ENCODE data around the gene ZEB1.

DNA sequence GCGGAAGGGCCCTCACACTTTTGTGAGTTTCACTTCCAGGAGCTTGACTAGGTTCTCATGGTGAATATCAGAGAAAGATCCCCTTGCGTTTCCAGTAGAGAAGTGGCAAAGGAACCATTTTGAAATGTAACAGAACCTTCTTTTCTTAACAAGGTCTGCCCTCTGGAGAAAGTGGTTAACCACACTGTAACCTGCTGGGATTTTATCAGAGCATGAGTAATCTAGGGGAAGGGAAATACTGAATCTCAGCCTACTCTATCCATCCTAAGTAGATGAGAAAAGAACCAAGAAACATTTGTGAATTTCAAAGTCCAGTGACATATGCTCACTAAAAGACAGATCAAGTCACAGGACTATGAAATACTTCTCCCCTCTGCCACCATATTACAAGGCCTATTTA is 235.5 kb downstream of the ZEB1 start:
- TF ChIP-seq, protein P1, sequence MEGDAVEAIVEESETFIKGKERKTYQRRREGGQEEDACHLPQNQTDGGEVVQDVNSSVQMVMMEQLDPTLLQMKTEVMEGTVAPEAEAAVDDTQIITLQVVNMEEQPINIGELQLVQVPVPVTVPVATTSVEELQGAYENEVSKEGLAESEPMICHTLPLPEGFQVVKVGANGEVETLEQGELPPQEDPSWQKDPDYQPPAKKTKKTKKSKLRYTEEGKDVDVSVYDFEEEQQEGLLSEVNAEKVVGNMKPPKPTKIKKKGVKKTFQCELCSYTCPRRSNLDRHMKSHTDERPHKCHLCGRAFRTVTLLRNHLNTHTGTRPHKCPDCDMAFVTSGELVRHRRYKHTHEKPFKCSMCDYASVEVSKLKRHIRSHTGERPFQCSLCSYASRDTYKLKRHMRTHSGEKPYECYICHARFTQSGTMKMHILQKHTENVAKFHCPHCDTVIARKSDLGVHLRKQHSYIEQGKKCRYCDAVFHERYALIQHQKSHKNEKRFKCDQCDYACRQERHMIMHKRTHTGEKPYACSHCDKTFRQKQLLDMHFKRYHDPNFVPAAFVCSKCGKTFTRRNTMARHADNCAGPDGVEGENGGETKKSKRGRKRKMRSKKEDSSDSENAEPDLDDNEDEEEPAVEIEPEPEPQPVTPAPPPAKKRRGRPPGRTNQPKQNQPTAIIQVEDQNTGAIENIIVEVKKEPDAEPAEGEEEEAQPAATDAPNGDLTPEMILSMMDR (IDR thresholded peaks at IDR 0.05), result no peak
- TF ChIP-seq EZH2 (IDR thresholded peaks at IDR 0.05), result no peak

Measured in neural progenitor cell (in vitro differentiated cells).